SK-N-MC (cell line): ENCODE measurements around the gene CFAP74.
A peak's percentile ranks its signal among the peaks of the same experiment; 100 is the strongest.

Source experiments
- DNase-seq: peaks from one replicate; pipeline ENCODE4 v3.0.0-alpha.2; 2011; ENCODE audit warnings: low read depth, low spot score
- H3K27ac ChIP-seq: fragments of 200-600 bp; sonication (generic); 2 replicates; pipeline ENCODE4 v1.5.1; 2016; ENCODE audit warnings: mixed run types
- H3K36me3 ChIP-seq: fragments of 200-600 bp; sonication (generic); 2 replicates; pipeline ENCODE4 v1.6.1; 2017; ENCODE audit warnings: antibody characterized with exemption, low read length, mixed read lengths; ENCODE audit not compliant: insufficient read depth
- H3K4me3 ChIP-seq: fragments of 200-600 bp; sonication (generic); 2 replicates; pipeline ENCODE4 v1.5.1; 2016
- H3K9ac ChIP-seq: fragments of 200-600 bp; sonication (generic); 2 replicates; pipeline ENCODE4 v1.8.0; 2017; ENCODE audit warnings: mixed run types, mixed read lengths; ENCODE audit not compliant: insufficient read length
- H3K9me3 ChIP-seq: fragments of 200-600 bp; sonication (generic); 2 replicates; pipeline ENCODE4 v1.6.1; 2017; ENCODE audit warnings: low read depth, mild to moderate bottlenecking, antibody characterized with exemption, low read length, moderate library complexity, mixed read lengths
- EZH2 ChIP-seq: fragments of 200-600 bp; sonication (generic); IDR thresholded peaks from one replicate; pipeline ENCODE4 v1.6.1; 2017; ENCODE audit warnings: antibody characterized with exemption
- FOXP2 ChIP-seq: optimal IDR thresholded peaks from 2 replicates; pipeline ENCODE3; 2011; ENCODE audit warnings: mild to moderate bottlenecking, moderate library complexity; ENCODE audit not compliant: insufficient read depth; ENCODE audit errors: extremely low read length, control extremely low read depth
- POLR2AphosphoS5 ChIP-seq: IDR thresholded peaks from 2 replicates; pipeline ENCODE4 v1.6.1; 2012; ENCODE audit warnings: mild to moderate bottlenecking, low read depth, low read length, borderline replicate concordance

CFAP74 gene

GRCh38 chr1:1900883-1901640 lies 102.5 kb downstream of the CFAP74 start:
- no peak for DNase-seq
- H3K36me3 ChIP-seq: no peaks in the 10 kb centered on the region
- H3K9ac ChIP-seq: no peak overlapping the region
- H3K27ac ChIP-seq: no peak overlapping the region
- H3K4me3 ChIP-seq: no peak overlapping the region
- TF ChIP-seq EZH2 (no peak), FOXP2 (no peak), POLR2AphosphoS5 (no peak)
- H3K9me3 ChIP-seq: no peaks in the 10 kb centered on the region

- Histone ChIP-seq H3K36me3 (no peaks in the 10 kb centered on the region), H3K27ac (no peak overlapping the region), H3K4me3 (no peak overlapping the region), H3K9ac (no peak overlapping the region), H3K9me3 (no peaks in the 10 kb centered on the region)
- DNase-seq: no peak
- TF ChIP-seq EZH2: no peak
- no peak for TF ChIP-seq FOXP2
- no peak for TF ChIP-seq POLR2AphosphoS5
Observed at GRCh38 chr1:1899967-1900327, 103.6 kb downstream of the CFAP74 start.

- H3K27ac ChIP-seq: no peak overlapping the region
- H3K9me3 ChIP-seq: no peaks in the 10 kb centered on the region
- no peak overlapping the region for H3K4me3 ChIP-seq
- H3K36me3 ChIP-seq: no peaks in the 10 kb centered on the region
- TF ChIP-seq FOXP2 (no peak), POLR2AphosphoS5 (no peak), EZH2 (no peak)
- no peak overlapping the region for H3K9ac ChIP-seq
- no peak for DNase-seq
Observed at GRCh38 chr1:1899266-1899966, 104.2 kb downstream of the CFAP74 start.

- H3K9ac ChIP-seq: no peak overlapping the region
Observed at GRCh38 chr1:1898246-1898933, 105.2 kb downstream of the CFAP74 start.

GRCh38 chr1:1895456-1896336 lies 107.9 kb downstream of the CFAP74 start:
- Histone ChIP-seq H3K9ac (no peak overlapping the region), H3K4me3 (no peak overlapping the region), H3K27ac (no peak overlapping the region), H3K36me3 (no peaks in the 10 kb centered on the region), H3K9me3 (no peaks in the 10 kb centered on the region)
- no peak for TF ChIP-seq EZH2
- no peak for TF ChIP-seq POLR2AphosphoS5
- no peak for TF ChIP-seq FOXP2
- no peak for DNase-seq

More at GRCh38 chr1:1898246-1898933, 105.2 kb downstream of the CFAP74 start:
- DNase-seq: no peak
- Histone ChIP-seq H3K4me3 (no peak overlapping the region), H3K9me3 (no peaks in the 10 kb centered on the region), H3K27ac (no peak overlapping the region), H3K36me3 (no peaks in the 10 kb centered on the region)
- TF ChIP-seq EZH2 (no peak), FOXP2 (no peak), POLR2AphosphoS5 (no peak)

GRCh38 chr1:1895060-1895418 lies 108.5 kb downstream of the CFAP74 start:
- Histone ChIP-seq H3K27ac (no peak overlapping the region), H3K9ac (peak overlapping the region; percentile 45), H3K4me3 (peak overlapping the region; percentile 29; the same call in 1 of the 2 replicates), H3K36me3 (no peaks in the 10 kb centered on the region), H3K9me3 (no peaks in the 10 kb centered on the region)
- DNase-seq: no peak
- TF ChIP-seq EZH2 (no peak), FOXP2 (no peak), POLR2AphosphoS5 (no peak)

- H3K4me3 ChIP-seq: peak overlapping the region; percentile 29; the same call in 1 of the 2 replicates
- 0 out of 2 replicates have a peak overlapping the region, but pooled peaks have one; percentile 25 for H3K27ac ChIP-seq
- DNase-seq: no peak
- H3K9ac ChIP-seq: peak overlapping the region; percentile 45
- no peak for TF ChIP-seq POLR2AphosphoS5
- TF ChIP-seq FOXP2: no peak
- no peak for TF ChIP-seq EZH2
- H3K9me3 ChIP-seq: no peaks in the 10 kb centered on the region
- no peaks in the 10 kb centered on the region; the same call in 1 of the 2 replicates for H3K36me3 ChIP-seq
Observed at GRCh38 chr1:1894354-1895059, 109.1 kb downstream of the CFAP74 start.
